HG03378 (cell line): ENCODE data around the gene USP48.

ENCODE experiments used
- ATAC-seq: cut with Tn5 transposase; IDR thresholded peaks from one replicate; pipeline ENCODE4 v1.9.1; 2021; ENCODE audit warnings: mild to moderate bottlenecking, moderate library complexity; ENCODE audit not compliant: unreplicated experiment

Gene USP48

GRCh38 chr1:21670956-21671902 is 111.7 kb downstream of the USP48 start:
- ATAC-seq, result no peak

DNA sequence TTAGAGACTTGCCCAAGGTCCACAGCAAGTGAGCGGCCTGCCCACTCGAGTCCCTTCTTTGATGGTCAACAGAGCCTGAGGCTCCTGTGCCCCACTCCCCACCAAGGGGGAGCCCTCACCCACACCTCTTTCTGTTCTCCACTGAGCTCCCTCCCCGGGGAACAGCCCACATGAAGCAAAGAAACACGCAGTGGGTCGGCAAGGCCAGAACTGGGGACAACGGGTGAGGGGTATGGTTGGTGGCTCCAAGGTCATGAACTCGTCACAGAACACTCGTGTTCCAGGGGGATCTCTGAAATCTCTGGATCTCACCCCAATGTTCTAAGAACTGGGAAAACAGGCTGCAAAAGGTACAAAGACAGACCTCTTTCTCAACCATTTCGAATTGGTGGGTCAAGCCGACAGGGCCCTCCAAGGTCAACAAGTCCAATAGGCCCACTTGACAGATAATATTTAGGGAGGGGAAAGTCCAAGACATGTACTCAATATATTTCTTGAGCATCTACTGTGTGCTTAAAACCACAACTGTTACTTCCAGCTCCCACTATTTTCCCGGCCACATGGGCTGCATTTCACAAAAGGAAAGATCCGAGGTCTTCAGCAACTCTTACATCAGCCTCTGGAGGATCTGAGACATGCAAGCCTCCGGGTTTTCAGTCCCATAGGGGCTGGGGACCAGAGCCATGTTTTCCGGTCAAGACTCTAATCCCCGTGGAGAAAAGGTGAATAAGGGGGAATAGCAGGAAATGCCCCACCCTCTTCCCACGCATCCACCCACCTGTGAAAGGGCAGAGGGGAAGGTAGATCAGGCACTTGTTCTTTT is 112.7 kb downstream of the USP48 start:
- ATAC-seq, result no peak

DNA sequence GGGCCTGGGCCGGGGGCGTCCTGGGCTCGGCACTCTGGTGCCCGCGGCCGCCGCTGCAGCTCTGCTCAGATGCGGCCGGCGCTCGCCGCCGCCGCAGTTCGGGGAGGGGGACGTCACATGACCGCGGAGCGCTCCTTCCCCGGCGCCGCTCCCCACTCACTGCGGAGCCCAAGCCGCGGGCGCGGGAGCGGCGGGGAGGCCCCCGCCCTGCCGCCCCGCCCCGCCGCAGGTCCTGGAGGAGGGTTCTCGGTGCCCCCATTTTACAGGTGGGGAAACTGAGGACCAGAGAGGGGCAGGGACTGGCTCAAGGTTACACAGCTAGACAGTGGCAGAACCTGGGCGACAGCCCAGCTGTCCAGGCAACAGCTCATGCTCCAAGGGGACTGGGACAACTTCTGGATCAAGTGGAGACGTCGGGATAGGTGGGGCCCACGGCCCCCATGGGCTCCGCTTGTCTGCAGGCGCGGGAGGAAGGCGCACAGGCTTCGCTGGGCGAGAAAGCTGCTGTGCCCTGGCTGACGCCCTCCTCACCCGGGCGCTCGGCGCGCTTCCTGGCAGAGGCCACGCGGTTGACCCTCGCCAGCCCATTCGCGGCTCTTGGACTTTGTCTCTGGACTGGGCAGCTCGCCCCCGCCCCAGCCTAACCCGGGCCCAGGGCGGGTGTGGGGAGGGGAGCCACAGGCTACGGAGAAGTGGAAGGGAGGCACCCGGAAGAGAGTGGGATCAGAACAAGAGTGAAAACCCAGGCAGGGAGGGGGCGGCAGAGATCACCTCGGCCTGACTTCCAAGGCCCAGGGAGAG is 113.5 kb downstream of the USP48 start, which contains the start of gene RAP1GAP:
RAP1GAP (minus strand) TSS at position 100 of the 801 bp plus-strand sequence. CDS start 49,325 bp downstream, outside the sequence.
- no peak for ATAC-seq

DNA sequence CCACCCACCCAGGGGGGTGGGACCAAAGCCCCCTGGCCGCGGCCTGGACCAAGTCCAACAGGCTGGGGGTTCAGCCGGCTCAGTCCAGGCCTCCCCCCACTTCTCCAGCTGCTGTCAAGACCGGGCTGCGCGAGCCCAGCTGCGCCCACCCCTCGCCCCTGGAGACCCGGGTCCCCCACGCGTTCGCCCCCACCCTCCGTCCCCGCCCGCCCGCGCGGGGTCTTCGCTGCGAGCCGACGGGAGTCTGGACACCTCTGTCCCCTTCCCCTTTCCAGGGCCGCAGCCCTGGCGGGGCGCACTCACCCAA is 114.0 kb downstream of the USP48 start:
- ATAC-seq, result no peak

DNA sequence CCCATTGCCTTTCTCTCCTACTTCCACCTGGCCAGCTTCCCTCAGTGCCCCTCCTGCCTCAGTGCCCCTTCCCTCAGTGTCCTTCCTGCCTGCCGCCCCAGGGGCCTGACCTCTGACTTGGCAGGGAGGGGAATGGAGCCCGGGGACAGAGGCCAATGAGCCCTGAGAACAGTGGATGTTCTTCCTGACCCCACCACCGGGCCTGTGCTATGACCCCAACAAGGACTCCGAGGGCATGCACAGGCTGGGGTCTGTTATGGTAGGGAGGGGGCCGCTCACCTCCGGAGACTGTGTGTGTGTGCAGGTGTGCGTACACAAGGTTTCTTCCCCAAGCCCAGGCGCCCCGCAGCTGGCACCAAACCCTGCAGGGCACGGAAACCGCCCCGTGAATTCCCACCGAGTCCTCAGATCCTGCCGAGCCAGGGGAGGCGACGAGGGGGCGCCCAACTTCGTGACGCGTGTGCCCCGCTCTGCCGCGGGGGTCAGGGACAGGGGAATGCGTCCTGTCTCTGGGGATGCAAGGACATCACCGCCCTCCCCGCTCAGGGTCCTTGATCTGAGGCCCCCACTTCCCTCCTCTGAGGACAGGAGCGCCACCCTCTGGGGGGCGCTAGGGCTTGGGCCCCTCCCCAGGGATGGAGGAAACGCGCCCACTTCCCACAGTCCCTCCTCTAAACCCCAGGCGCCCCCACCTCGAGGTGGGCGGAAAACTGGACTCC is 114.6 kb downstream of the USP48 start:
- ATAC-seq, result no peak

- no peak for ATAC-seq
These were observed 115.4 kb downstream of the USP48 start for GRCh38 chr1:21667348-21668231.

DNA sequence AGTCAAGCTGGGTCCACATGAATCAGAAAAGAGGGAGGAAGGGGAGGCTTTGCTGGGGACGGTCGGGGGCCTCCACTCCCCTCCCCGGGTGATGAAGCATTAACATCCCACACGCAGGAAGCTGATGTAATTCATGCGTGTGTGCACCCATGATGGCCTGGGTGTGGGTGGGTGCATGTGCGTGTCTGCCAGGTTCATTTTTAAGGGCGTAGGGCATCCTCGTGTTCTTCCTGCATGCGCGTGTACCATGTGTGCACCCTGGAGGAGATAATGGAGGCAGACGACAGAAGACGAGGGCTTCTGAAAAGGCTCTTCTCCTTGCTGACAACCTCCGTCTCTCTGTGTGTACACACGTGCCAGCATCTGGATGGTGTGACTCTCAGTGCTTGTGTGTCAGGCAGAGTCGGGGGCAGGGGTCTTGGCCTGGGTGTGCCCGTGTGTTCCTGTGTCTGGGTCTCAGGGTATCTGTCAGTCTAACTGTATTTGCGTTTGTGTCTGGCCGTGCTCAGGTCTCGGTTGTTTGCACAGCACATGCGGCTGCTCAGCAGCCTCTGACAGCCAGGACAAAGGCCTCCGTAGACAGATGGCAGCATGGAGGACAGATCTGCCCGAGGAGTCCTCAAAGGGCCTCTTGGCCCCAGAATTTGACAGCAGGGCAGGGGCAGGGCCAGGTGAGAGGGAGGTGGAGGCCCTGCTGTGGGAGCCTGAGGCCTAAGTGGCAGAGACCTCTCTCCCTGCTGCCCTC is 116.2 kb downstream of the USP48 start:
- no peak for ATAC-seq

DNA sequence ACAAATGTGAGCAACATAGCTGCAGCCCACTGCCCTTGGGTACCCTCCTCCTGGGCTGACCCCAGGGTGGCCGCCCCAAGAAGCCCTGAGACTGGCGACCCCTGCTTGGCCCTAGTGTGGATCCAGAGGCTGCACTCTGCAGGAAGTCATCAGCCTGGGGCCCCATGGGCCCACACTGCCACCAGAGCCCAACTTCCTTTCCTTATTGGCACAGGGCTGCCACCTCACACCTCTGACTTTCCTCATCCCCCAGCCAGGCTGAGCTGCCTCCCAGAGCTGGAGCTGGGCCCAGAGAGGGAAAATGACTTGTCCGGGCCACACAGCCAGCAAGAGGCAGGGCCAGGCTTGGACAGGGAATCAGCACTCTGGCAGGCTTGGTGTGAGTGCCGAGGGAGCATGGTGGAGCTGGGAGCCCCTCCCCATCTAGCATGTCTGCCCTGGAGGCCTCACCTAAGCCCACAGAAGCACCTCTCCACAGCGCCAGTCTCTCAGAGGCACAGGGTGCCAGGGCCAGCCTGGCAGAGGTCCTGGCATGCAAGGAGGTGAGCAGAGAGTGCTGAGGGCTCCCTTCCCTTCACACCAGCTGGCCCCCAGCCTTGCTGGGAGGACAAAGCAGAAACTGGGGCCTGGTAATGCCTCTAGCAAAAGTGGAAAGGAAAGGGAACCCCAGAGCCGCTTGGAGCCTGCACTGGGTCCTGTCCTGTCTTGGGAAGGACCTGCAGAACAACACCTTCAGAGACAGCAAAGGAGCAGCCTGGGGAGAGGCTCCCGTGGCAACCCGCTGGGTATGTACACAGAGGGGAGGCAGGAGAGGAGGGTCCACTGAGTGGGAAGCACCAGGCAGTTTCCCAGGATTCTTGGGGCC is 117.0 kb downstream of the USP48 start:
- no peak for ATAC-seq

DNA sequence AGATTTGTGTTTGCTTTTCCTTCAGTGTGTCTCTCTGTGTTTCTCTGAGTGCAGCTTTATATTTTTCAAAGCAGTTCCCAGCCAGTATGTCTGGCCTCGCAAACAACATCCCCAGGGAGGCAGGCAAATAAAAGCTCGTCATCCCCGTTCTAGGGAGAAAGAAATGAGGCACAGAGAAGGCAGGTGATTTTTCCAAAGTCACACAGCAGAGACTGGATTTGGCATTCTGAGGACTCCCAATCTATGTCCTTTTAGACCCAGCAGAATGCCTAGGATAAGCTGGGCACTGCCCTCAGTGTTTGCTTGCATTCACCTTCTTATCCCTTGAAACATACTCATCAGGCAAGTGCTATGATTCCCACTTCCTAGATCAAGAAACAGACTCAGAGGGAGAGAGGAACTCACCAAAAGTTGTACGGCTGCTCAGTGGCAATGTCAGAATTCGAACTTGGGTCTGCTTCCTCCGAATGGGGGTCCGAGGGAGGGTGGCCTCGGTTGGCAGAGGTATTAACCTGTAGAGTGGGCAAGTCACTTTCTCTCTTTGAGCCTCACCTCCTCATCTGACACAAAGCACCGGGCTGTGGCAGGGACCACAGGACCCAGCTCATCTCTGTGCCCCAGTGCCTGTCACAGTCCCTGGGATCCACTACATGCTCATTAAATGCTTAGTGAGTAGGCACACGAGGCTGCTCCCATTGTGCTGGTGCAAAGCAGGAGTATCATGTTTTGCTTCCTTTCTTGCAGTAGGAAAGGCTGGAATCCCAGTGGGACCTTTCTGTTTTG is 118.0 kb downstream of the USP48 start:
- ATAC-seq, result no peak

DNA sequence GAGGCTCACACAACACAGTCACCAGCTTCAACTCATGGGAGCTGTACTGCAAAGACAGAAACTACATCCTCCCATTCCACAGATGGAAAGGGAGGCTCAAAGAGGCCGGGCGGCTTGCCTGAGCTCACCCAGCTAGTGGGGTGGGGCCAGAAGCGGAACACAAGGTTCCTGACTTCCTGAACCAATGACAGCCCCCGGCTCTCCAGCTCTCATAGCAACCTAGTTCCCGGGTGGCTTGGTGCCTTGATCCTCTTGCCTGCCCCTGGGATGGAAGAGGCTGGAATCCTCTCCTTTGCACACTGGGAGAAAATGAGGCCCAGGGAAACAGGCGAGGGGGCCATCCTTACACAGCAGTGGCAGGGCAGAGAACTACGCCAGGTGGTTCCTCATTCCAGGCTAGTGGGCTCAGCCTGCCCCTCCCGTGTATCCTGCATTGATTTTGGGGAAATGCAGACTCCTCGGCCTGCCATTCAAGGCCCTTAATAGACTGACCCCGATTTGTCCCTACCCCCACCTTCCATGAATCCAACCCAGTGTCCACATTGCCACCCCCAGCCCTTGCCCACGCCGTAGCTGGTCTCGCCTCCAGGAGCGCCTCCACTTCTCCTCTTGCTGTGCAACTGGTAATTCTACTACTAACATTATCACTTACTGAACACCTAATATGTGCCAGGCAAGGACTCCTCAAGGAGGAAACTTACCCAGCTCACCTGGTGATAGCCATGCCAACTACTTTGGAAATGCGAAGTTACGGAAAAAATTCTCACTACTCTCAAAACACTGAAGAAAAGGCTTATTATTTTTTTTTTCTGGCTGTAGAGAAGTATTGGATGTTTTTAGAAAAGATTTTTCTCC is 118.8 kb downstream of the USP48 start:
- no peak for ATAC-seq

DNA sequence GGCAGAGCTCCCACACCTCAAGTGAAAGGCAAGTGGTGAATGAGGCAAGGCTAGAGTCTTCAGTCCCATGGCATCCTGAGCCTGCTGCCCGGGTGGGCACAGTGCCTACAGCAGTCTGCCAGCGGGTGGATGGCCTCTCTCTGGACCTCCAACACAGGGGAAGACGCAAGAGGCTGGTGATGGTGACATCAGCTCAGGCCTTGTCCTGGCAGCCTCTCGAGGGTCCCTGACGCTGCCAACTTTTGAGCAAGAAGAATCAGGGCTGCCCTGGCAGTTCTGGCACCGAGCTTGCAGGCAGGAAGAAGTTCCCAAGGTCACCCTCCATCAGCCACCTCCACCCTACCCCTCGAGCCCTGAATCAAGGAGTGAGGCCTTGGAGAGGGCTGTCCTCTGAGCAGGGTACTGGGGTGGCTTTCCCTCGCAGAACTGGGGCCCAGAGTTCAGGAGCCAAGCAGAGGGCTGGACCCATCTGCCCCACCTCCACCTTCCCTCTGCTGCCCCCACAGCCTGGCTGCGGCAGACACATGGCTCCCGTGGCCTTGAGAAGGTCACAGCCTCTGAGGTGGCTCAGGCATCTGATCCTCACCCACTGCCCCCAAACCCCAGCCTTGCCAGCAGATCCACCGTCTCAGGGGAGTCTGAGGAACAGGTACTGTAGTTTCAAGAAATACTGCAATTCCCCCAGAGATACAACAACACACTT is 119.5 kb downstream of the USP48 start:
- no peak for ATAC-seq

GRCh38 chr1:21662426-21663247 is 120.3 kb downstream of the USP48 start:
- no peak for ATAC-seq

GRCh38 chr1:21661886-21662285 is 121.1 kb downstream of the USP48 start:
- no peak for ATAC-seq

GRCh38 chr1:21659924-21660326 is 123.0 kb downstream of the USP48 start:
- no peak for ATAC-seq
